ENCODE measurements around the gene RADIL.

RADIL gene

GRCh38 chr7:4831723-4832495, 51.6 kb downstream of the RADIL start:
- DNase-seq (ENCODE audit: low spot score) = no peak

- peak; percentile 70 for DNase-seq (ENCODE audit: low spot score)
Measured at GRCh38 chr7:4830176-4830575, 53.3 kb downstream of the RADIL start.

- DNase-seq (ENCODE audit: low spot score) = no peak
Measured at GRCh38 chr7:4828720-4829383, 54.7 kb downstream of the RADIL start.

GRCh38 chr7:4825081-4825480, 58.4 kb downstream of the RADIL start:
- no peak for DNase-seq (ENCODE audit: low spot score)

- no peak for DNase-seq (ENCODE audit: low spot score)
Measured at GRCh38 chr7:4824120-4824775, 59.3 kb downstream of the RADIL start.

- peak; percentile 76 for DNase-seq (ENCODE audit: low spot score)
Measured at GRCh38 chr7:4823441-4824119, 59.9 kb downstream of the RADIL start.

GRCh38 chr7:4822677-4823076, 60.8 kb downstream of the RADIL start:
- no peak for DNase-seq (ENCODE audit: low spot score)

- no peak for DNase-seq (ENCODE audit: low spot score)
Measured at GRCh38 chr7:4820967-4821471, 62.5 kb downstream of the RADIL start.

GRCh38 chr7:4820405-4820966, 63.0 kb downstream of the RADIL start:
- no peak for DNase-seq (ENCODE audit: low spot score)

GRCh38 chr7:4819560-4820404, 63.7 kb downstream of the RADIL start:
- DNase-seq (ENCODE audit: low spot score) = no peak

- DNase-seq (ENCODE audit: low spot score) = no peak
Measured at GRCh38 chr7:4818000-4818794, 65.3 kb downstream of the RADIL start.

- DNase-seq (ENCODE audit: low spot score) = no peak
Measured at GRCh38 chr7:4817178-4817901, 66.2 kb downstream of the RADIL start.

- DNase-seq (ENCODE audit: low spot score) = no peak
Measured at GRCh38 chr7:4816419-4817080, 67.0 kb downstream of the RADIL start.

- no peak for DNase-seq (ENCODE audit: low spot score)
Measured at GRCh38 chr7:4815609-4816418, 67.7 kb downstream of the RADIL start.

GRCh38 chr7:4815121-4815520, 68.4 kb downstream of the RADIL start:
- DNase-seq (ENCODE audit: low spot score) = no peak

- no peak for DNase-seq (ENCODE audit: low spot score)
Measured at GRCh38 chr7:4814433-4814832, 69.1 kb downstream of the RADIL start.

GRCh38 chr7:4809666-4810065, 73.8 kb downstream of the RADIL start:
- DNase-seq (ENCODE audit: low spot score) = no peak

GRCh38 chr7:4809091-4809591, 74.4 kb downstream of the RADIL start:
- DNase-seq (ENCODE audit: low spot score) = no peak

All from cerebellar cortex (tissue), 1 donor.